ENCODE results near the gene GJE1.

DNA sequence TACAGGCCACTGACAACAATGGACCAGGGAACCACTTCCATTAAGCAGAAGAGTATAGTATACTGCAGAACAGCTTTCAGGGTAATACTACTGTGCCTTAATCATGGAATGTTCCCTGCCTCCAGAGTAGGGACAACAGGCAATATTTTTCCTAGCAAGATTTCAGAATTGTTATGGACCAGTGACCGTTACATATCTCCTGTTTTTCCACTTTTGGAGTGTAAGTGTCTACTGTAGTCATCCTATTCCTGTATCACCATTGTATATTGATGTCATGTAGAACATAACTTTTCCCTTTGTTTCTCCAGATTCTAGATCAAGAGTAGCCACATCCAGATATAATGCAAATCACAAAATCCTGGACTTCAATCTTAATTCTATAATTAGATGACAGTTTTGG lies 1.9 kb upstream of the GJE1 start:
- TF ChIP-seq, protein P1, sequence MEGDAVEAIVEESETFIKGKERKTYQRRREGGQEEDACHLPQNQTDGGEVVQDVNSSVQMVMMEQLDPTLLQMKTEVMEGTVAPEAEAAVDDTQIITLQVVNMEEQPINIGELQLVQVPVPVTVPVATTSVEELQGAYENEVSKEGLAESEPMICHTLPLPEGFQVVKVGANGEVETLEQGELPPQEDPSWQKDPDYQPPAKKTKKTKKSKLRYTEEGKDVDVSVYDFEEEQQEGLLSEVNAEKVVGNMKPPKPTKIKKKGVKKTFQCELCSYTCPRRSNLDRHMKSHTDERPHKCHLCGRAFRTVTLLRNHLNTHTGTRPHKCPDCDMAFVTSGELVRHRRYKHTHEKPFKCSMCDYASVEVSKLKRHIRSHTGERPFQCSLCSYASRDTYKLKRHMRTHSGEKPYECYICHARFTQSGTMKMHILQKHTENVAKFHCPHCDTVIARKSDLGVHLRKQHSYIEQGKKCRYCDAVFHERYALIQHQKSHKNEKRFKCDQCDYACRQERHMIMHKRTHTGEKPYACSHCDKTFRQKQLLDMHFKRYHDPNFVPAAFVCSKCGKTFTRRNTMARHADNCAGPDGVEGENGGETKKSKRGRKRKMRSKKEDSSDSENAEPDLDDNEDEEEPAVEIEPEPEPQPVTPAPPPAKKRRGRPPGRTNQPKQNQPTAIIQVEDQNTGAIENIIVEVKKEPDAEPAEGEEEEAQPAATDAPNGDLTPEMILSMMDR (IDR thresholded peaks at IDR 0.05): no peak
- no peak for TF ChIP-seq EZH2 (IDR thresholded peaks at IDR 0.05)

Measured in neural progenitor cell (in vitro differentiated cells).